Stimulated activated naive CD8-positive, alpha-beta T cell treated with anti-CD3 and anti-CD28 coated beads, Interleukin-15, Interleukin-2, amounts not matched to agents 100 U/mL and 50 U/mL, for 24 hours (primary cell): ENCODE results near the gene RPA3.

Source experiments
- ATAC-seq: fragments of 150-1000 bp; cut with Tn5 transposase; one replicate; pipeline ENCODE4 v1.10.0; 2021
- DNase-seq: peaks from one replicate; pipeline ENCODE4 v3.0.0; 2021

Gene RPA3

GRCh38 chr7:7653593-7654187, 64.7 kb downstream of the RPA3 start:
- DNase-seq (peak; percentile 38), ATAC-seq (no peak)

- ATAC-seq: no peak
These were observed 65.4 kb downstream of the RPA3 start for GRCh38 chr7:7652798-7653540.

GRCh38 chr7:7651479-7651878, 66.9 kb downstream of the RPA3 start:
- no peak for DNase-seq
- no peak for ATAC-seq

More at GRCh38 chr7:7652798-7653540, 65.4 kb downstream of the RPA3 start:
- DNase-seq: no peak

GRCh38 chr7:7650682-7651206, 67.7 kb downstream of the RPA3 start:
- DNase-seq (no peak), ATAC-seq (no peak)

- DNase-seq (no peak), ATAC-seq (no peak)
These were observed 70.8 kb downstream of the RPA3 start for GRCh38 chr7:7647495-7648036.

- ATAC-seq (no peak), DNase-seq (no peak)
These were observed 76.3 kb downstream of the RPA3 start for GRCh38 chr7:7642081-7642480.

- no peak for DNase-seq
- ATAC-seq: peak; percentile 1
These were observed 77.2 kb downstream of the RPA3 start for GRCh38 chr7:7641129-7641663.

GRCh38 chr7:7640221-7641128, 77.9 kb downstream of the RPA3 start, which contains the start of gene UMAD1:
TSS of gene UMAD1 (plus strand) at chr7:7640752. CDS start at chr7:7673372, 32,620 bp downstream.
- ATAC-seq (peak; percentile 99), DNase-seq (peak; percentile 95)

GRCh38 chr7:7639847-7640220, 78.6 kb downstream of the RPA3 start:
- ATAC-seq: peak; percentile 32
- DNase-seq: peak; percentile 51

- DNase-seq: peak; percentile 21
- no peak for ATAC-seq
These were observed 79.0 kb downstream of the RPA3 start for GRCh38 chr7:7639421-7639820.

GRCh38 chr7:7630626-7631329, 87.6 kb downstream of the RPA3 start:
- no peak for DNase-seq
- ATAC-seq: no peak

- ATAC-seq (no peak), DNase-seq (no peak)
These were observed 89.9 kb downstream of the RPA3 start for GRCh38 chr7:7628476-7628875.

- no peak for DNase-seq
- no peak for ATAC-seq
These were observed 97.7 kb downstream of the RPA3 start for GRCh38 chr7:7620644-7621210.

- ATAC-seq (no peak), DNase-seq (no peak)
These were observed 98.2 kb downstream of the RPA3 start for GRCh38 chr7:7620236-7620635.

- DNase-seq (no peak), ATAC-seq (no peak)
These were observed 100.0 kb downstream of the RPA3 start for GRCh38 chr7:7618410-7618809.

- ATAC-seq: no peak
- DNase-seq: no peak
These were observed 100.9 kb downstream of the RPA3 start for GRCh38 chr7:7617550-7617949.

GRCh38 chr7:7614018-7614741, 104.2 kb downstream of the RPA3 start:
- no peak for DNase-seq

GRCh38 chr7:7613210-7613609, 105.2 kb downstream of the RPA3 start:
- DNase-seq (no peak), ATAC-seq (no peak)

More at GRCh38 chr7:7614018-7614741, 104.2 kb downstream of the RPA3 start:
- ATAC-seq: peak; percentile 52

- DNase-seq (no peak), ATAC-seq (no peak)
These were observed 105.9 kb downstream of the RPA3 start for GRCh38 chr7:7612519-7612918.

GRCh38 chr7:7609330-7609729, 109.1 kb downstream of the RPA3 start:
- DNase-seq: no peak
- no peak for ATAC-seq
